Immature natural killer cell (primary cell): Measurements from ENCODE around the gene PLVAP. TPM values are rescaled to one million over a fixed set of nuclear protein-coding genes. Genes with fewer than 3 reads are reported as not detected.

Experiments used
- DNase-seq, 3 donors: peaks; one replicate each; pipeline ENCODE4 v3.0.0; 2022; ENCODE audit warnings: mixed read lengths in 1 of 3
- H3K27ac Mint-ChIP-seq, 6 donors: one replicate each; pipeline ENCODE4 v1.8.0; 2020; ENCODE audit warnings: mixed read lengths in 6 of 6, mild to moderate bottlenecking in 5 of 6, inconsistent platforms in 4 of 6, moderate library complexity in 3 of 6
- H3K27me3 Mint-ChIP-seq, 3 donors: one replicate each; pipeline ENCODE4 v1.8.0; 2020 to 2021; ENCODE audit warnings: low read depth in 3 of 3, mild to moderate bottlenecking in 3 of 3, mixed read lengths in 3 of 3, moderate library complexity in 3 of 3, inconsistent platforms in 1 of 3
- H3K36me3 Mint-ChIP-seq, 3 donors: one replicate each; pipeline ENCODE4 v1.8.0; 2020; ENCODE audit warnings: mixed read lengths in 3 of 3, inconsistent platforms in 2 of 3, mild to moderate bottlenecking in 2 of 3
- H3K4me1 Mint-ChIP-seq, 2 donors: one replicate each; pipeline ENCODE4 v1.8.0; 2020; ENCODE audit warnings: inconsistent platforms in 2 of 2, mild to moderate bottlenecking in 2 of 2, mixed read lengths in 2 of 2, moderate library complexity in 1 of 2
- H3K4me3 Mint-ChIP-seq, 5 donors: one replicate each; pipeline ENCODE4 v1.8.0; 2020; ENCODE audit warnings: mild to moderate bottlenecking in 5 of 5, mixed read lengths in 5 of 5, inconsistent platforms in 3 of 5, moderate library complexity in 3 of 5
- H3K9me3 Mint-ChIP-seq, 6 donors: one replicate each; pipeline ENCODE4 v1.8.0; 2020; ENCODE audit warnings: mild to moderate bottlenecking in 6 of 6, mixed read lengths in 6 of 6, inconsistent platforms in 4 of 6, moderate library complexity in 3 of 6
- polyA plus RNA-seq, 3 donors: library from polyadenylated mRNA; unstranded; fragments of 300-500 nt; fragmentation: Illumina TruSeq; gene quantifications; one replicate each; pipeline ENCODE4 v1.2.3, GENCODE V29; 2021

Gene PLVAP
- polyA plus RNA-seq, 3 donors from 2014 or later: not detected

- Mint-ChIP-seq H3K9me3 (no peaks in the 10 kb centered on the region), H3K27me3 (peaks cover 2 to 7% (median 2%) of the 10 kb centered on the region in 3 donors), H3K36me3 (peaks cover 0 to 13% (median 4%) of the 10 kb centered on the region in 3 donors), H3K4me1 (peaks cover 0 to 8% of the 10 kb centered on the region in 2 donors), H3K27ac (no peak overlapping the region), H3K4me3 (no peak overlapping the region)
- no peak for DNase-seq
These were observed 53.2 kb downstream of the PLVAP start for GRCh38 chr19:17323964-17324332.

GRCh38 chr19:17323300-17323963 is 53.7 kb downstream of the PLVAP start:
- Mint-ChIP-seq H3K4me1 (peaks cover 0 to 7% of the 10 kb centered on the region in 2 donors), H3K27ac (no peak overlapping the region), H3K4me3 (no peak overlapping the region), H3K36me3 (peaks cover 0 to 13% (median 4%) of the 10 kb centered on the region in 3 donors), H3K9me3 (no peaks in the 10 kb centered on the region), H3K27me3 (peaks cover 2 to 7% (median 2%) of the 10 kb centered on the region in 3 donors)
- DNase-seq: no peak

GRCh38 chr19:17322854-17323253 is 54.3 kb downstream of the PLVAP start:
- Mint-ChIP-seq H3K9me3 (no peaks in the 10 kb centered on the region), H3K27ac (no peak overlapping the region), H3K4me3 (no peak overlapping the region), H3K4me1 (peaks cover 0 to 7% of the 10 kb centered on the region in 2 donors), H3K27me3 (peaks cover 2 to 7% (median 2%) of the 10 kb centered on the region in 3 donors), H3K36me3 (peaks cover 0 to 13% (median 4%) of the 10 kb centered on the region in 3 donors)
- DNase-seq: no peak

GRCh38 chr19:17321655-17322489 is 55.3 kb downstream of the PLVAP start:
- H3K27ac Mint-ChIP-seq: no peak overlapping the region
- no peak overlapping the region for H3K4me3 Mint-ChIP-seq
- no peak for DNase-seq
- peaks cover 0 to 13% (median 4%) of the 10 kb centered on the region in 3 donors for H3K36me3 Mint-ChIP-seq
- H3K9me3 Mint-ChIP-seq: no peaks in the 10 kb centered on the region
- peaks cover 0 to 6% of the 10 kb centered on the region in 2 donors for H3K4me1 Mint-ChIP-seq
- peaks cover 2 to 7% (median 2%) of the 10 kb centered on the region in 3 donors for H3K27me3 Mint-ChIP-seq

GRCh38 chr19:17320435-17320834 is 56.7 kb downstream of the PLVAP start:
- H3K36me3 Mint-ChIP-seq: peaks cover 0 to 13% (median 4%) of the 10 kb centered on the region in 3 donors
- no peak overlapping the region for H3K4me3 Mint-ChIP-seq
- DNase-seq: no peak
- no peak overlapping the region for H3K27ac Mint-ChIP-seq
- no peaks in the 10 kb centered on the region for H3K9me3 Mint-ChIP-seq
- H3K27me3 Mint-ChIP-seq: peaks cover 2 to 5% (median 3%) of the 10 kb centered on the region in 3 donors
- H3K4me1 Mint-ChIP-seq: peaks cover 0 to 8% of the 10 kb centered on the region in 2 donors

- Mint-ChIP-seq H3K36me3 (peaks cover 0 to 13% (median 4%) of the 10 kb centered on the region in 3 donors), H3K9me3 (no peaks in the 10 kb centered on the region), H3K4me3 (no peak overlapping the region), H3K27ac (no peak overlapping the region), H3K4me1 (peaks cover 0 to 8% of the 10 kb centered on the region in 2 donors), H3K27me3 (peaks cover 2 to 5% (median 3%) of the 10 kb centered on the region in 3 donors)
- no peak for DNase-seq
These were observed 57.5 kb downstream of the PLVAP start for GRCh38 chr19:17319473-17320238.

- Mint-ChIP-seq H3K36me3 (peaks cover 0 to 13% (median 4%) of the 10 kb centered on the region in 3 donors), H3K27ac (no peak overlapping the region), H3K27me3 (peaks cover 2 to 5% (median 3%) of the 10 kb centered on the region in 3 donors), H3K4me1 (peaks cover 0 to 8% of the 10 kb centered on the region in 2 donors), H3K4me3 (no peak overlapping the region), H3K9me3 (no peaks in the 10 kb centered on the region)
- DNase-seq: no peak
These were observed 58.2 kb downstream of the PLVAP start for GRCh38 chr19:17318966-17319365.

- Mint-ChIP-seq H3K4me3 (no peak overlapping the region), H3K27ac (no peak overlapping the region), H3K9me3 (no peaks in the 10 kb centered on the region), H3K36me3 (no peaks in the 10 kb centered on the region), H3K4me1 (peaks cover 17 to 25% of the 10 kb centered on the region in 2 donors), H3K27me3 (peaks cover 4 to 5% (median 4%) of the 10 kb centered on the region in 3 donors)
- no peak for DNase-seq
These were observed 63.0 kb downstream of the PLVAP start for GRCh38 chr19:17314007-17314593.

GRCh38 chr19:17312189-17313113 is 64.7 kb downstream of the PLVAP start:
- no peak for DNase-seq
- Mint-ChIP-seq H3K4me3 (no peak overlapping the region), H3K9me3 (no peaks in the 10 kb centered on the region), H3K4me1 (peaks cover 28 to 32% of the 10 kb centered on the region in 2 donors), H3K27ac (no peak overlapping the region), H3K36me3 (no peaks in the 10 kb centered on the region), H3K27me3 (peaks cover 5 to 9% (median 6%) of the 10 kb centered on the region in 3 donors)

GRCh38 chr19:17311455-17312188 is 65.5 kb downstream of the PLVAP start:
- Mint-ChIP-seq H3K27ac (peak overlapping the region in 4 of 6 donors; percentile 40 to 80 (median 44)), H3K4me3 (peak overlapping the region; percentile 14 to 61 (median 46)), H3K36me3 (no peaks in the 10 kb centered on the region), H3K9me3 (no peaks in the 10 kb centered on the region), H3K27me3 (peaks cover 5 to 9% (median 6%) of the 10 kb centered on the region in 3 donors), H3K4me1 (peaks cover 30 to 34% of the 10 kb centered on the region in 2 donors)
- no peak for DNase-seq

GRCh38 chr19:17309965-17310461 is 67.1 kb downstream of the PLVAP start:
- DNase-seq: no peak
- Mint-ChIP-seq H3K4me3 (peak overlapping the region; percentile 88 to 99 (median 95)), H3K4me1 (peaks cover 44 to 45% of the 10 kb centered on the region in 2 donors), H3K9me3 (no peaks in the 10 kb centered on the region), H3K27ac (peak overlapping the region; percentile 85 to 97 (median 94)), H3K27me3 (peaks cover 6 to 10% (median 9%) of the 10 kb centered on the region in 3 donors), H3K36me3 (no peaks in the 10 kb centered on the region)
